NK-92 (cell line): Measurements from ENCODE around the gene ACTL7B.
"Not testable (repeated sequence)": the region's sequence is repeated elsewhere in the genome, so short reads cannot be mapped to it uniquely, and the experiment has no call there.

ENCODE experiments used
- DNase-seq: peaks from one replicate; lab custom pipeline; 2025; ENCODE audit not compliant: unreplicated experiment; lab: John Stamatoyannopoulos, UW

Gene ACTL7B

GRCh38 chr9:108855888-108856287 is at the start of gene ACTL7B:
Gene ACTL7B, minus strand, starts transcription at chr9:108855986. Its CDS starts 56 bp downstream, at chr9:108855930.
- DNase-seq: no peak

GRCh38 chr9:108905494-108905893 is 49.7 kb upstream of the ACTL7B start:
- DNase-seq: no peak

- DNase-seq: no peak
Observed at GRCh38 chr9:108904161-108904560, 48.4 kb upstream of the ACTL7B start.

- DNase-seq: no peak
Observed at GRCh38 chr9:108903420-108904103, 47.8 kb upstream of the ACTL7B start.

- no peak for DNase-seq
Observed at GRCh38 chr9:108900176-108900575, 44.4 kb upstream of the ACTL7B start.

- not testable (repeated sequence) for DNase-seq
Observed at GRCh38 chr9:108899023-108899695, 43.4 kb upstream of the ACTL7B start.

GRCh38 chr9:108897324-108898096 is 41.7 kb upstream of the ACTL7B start:
- no peak for DNase-seq

- no peak for DNase-seq
Observed at GRCh38 chr9:108894225-108894997, 38.6 kb upstream of the ACTL7B start.

GRCh38 chr9:108889649-108890067 is 33.9 kb upstream of the ACTL7B start:
- no peak for DNase-seq

GRCh38 chr9:108886594-108887271 is 30.9 kb upstream of the ACTL7B start:
- not testable (repeated sequence) for DNase-seq

GRCh38 chr9:108885643-108886348 is 30.0 kb upstream of the ACTL7B start:
- no peak for DNase-seq

- DNase-seq: no peak
Observed at GRCh38 chr9:108884701-108885100, 28.9 kb upstream of the ACTL7B start.

GRCh38 chr9:108883085-108883484 is 27.3 kb upstream of the ACTL7B start:
- no peak for DNase-seq

GRCh38 chr9:108882052-108882888 is 26.5 kb upstream of the ACTL7B start:
- DNase-seq: no peak

- no peak for DNase-seq
Observed at GRCh38 chr9:108880738-108881316, 25.0 kb upstream of the ACTL7B start.

GRCh38 chr9:108877524-108877923 is 21.7 kb upstream of the ACTL7B start:
- DNase-seq: no peak

- DNase-seq: no peak
Observed at GRCh38 chr9:108876425-108876824, 20.6 kb upstream of the ACTL7B start.

- no peak for DNase-seq
Observed at GRCh38 chr9:108874058-108874788, 18.4 kb upstream of the ACTL7B start.
